Caco-2 (cell line): ENCODE measurements around the gene LMTK3. TPM values are rescaled to one million over a fixed set of nuclear protein-coding genes. Genes with fewer than 3 reads are reported as not detected.

Experiments
- BruUV-seq: library from RNA; stranded (reverse); fragments of 400-500 nt; replicated peaks from 2 replicates; lab custom pipeline; 2021; lab: Mats Ljungman, UMichigan
- CTCF ChIA-PET: fragments of 300-600 bp; sonication (Branson Sonifier 250); formaldehyde crosslinking; loops from one replicate; lab custom pipeline; 2022; ENCODE audit warnings: antibody characterized with exemption; lab: Charles Lee
- POLR2A ChIA-PET: fragments of 300-600 bp; sonication (Branson Sonifier 250); formaldehyde crosslinking; loops from one replicate; lab custom pipeline; 2022; ENCODE audit warnings: antibody characterized with exemption; lab: Charles Lee
- DNase-seq, 2 experiments: peaks; one replicate each; pipeline versions ENCODE4 v3.0.0 to v3.0.0-alpha.2; 2020 to 2022
- H3K27me3 ChIP-seq: replicated peaks from 2 replicates; pipeline ENCODE4 v1.6.0; 2011; ENCODE audit warnings: low read length; ENCODE audit not compliant: control insufficient read depth, insufficient read depth
- H3K36me3 ChIP-seq: 2 replicates; pipeline ENCODE4 v1.5.1; 2011; ENCODE audit warnings: low read length; ENCODE audit not compliant: control insufficient read depth, insufficient read depth
- H3K4me1 ChIP-seq: fragments of 250-450 bp; sonication (Bioruptor Pico); 2 replicates; pipeline ENCODE4 v1.5.1; 2020; ENCODE audit warnings: mild to moderate bottlenecking
- H3K4me3 ChIP-seq: 2 replicates; pipeline ENCODE4 v1.5.1; 2011; ENCODE audit warnings: low read depth, mild to moderate bottlenecking, control low read depth, low read length
- H3K9me3 ChIP-seq: fragments of 250-450 bp; sonication (Bioruptor Pico); 2 replicates; pipeline ENCODE4 v1.5.1; 2020; ENCODE audit warnings: mild to moderate bottlenecking, moderate library complexity
- H3K27ac Mint-ChIP-seq: one replicate; pipeline ENCODE4 v1.8.0; 2022; ENCODE audit warnings: mixed read lengths; ENCODE audit not compliant: unreplicated experiment
- H3K27me3 Mint-ChIP-seq: one replicate; pipeline ENCODE4 v1.8.0; 2022; ENCODE audit warnings: mixed read lengths; ENCODE audit not compliant: insufficient read depth, unreplicated experiment
- H3K36me3 Mint-ChIP-seq: one replicate; pipeline ENCODE4 v1.8.0; 2022; ENCODE audit warnings: mild to moderate bottlenecking, mixed read lengths; ENCODE audit not compliant: insufficient read depth, unreplicated experiment
- H3K4me1 Mint-ChIP-seq: one replicate; pipeline ENCODE4 v1.8.0; 2022; ENCODE audit warnings: low read depth, mixed read lengths; ENCODE audit not compliant: unreplicated experiment
- H3K4me3 Mint-ChIP-seq: one replicate; pipeline ENCODE4 v1.8.0; 2022; ENCODE audit warnings: mild to moderate bottlenecking, moderate library complexity, mixed read lengths; ENCODE audit not compliant: unreplicated experiment
- H3K9me3 Mint-ChIP-seq: one replicate; pipeline ENCODE4 v1.8.0; 2022; ENCODE audit warnings: mixed read lengths; ENCODE audit not compliant: unreplicated experiment
- CTCF ChIP-seq, 2 experiments: fragments of 200-600 bp in 1 of 2; IDR thresholded peaks; 1 replicate in 1 of 2; 2 replicates in 1 of 2; pipeline versions ENCODE4 v1.5.1 to v1.8.0; 2011 to 2022; ENCODE audit warnings: antibody characterized with exemption in 1 of 2, control low read depth in 1 of 2, inconsistent platforms in 1 of 2, low read depth in 1 of 2, low read length in 1 of 2, mild to moderate bottlenecking in 1 of 2, moderate library complexity in 1 of 2; ENCODE audit not compliant: insufficient read depth in 1 of 2, severe bottlenecking in 1 of 2, unreplicated experiment in 1 of 2
- intact Hi-C: fragments of 100-400 bp; cut with micrococcal nuclease; formaldehyde crosslinking; loops from one replicate; pipeline ENCODE4 v1.10.0; 2022; ENCODE audit not compliant: unreplicated experiment
- total RNA-seq: library from RNA; stranded (reverse); gene quantifications from 2 replicates; pipeline ENCODE4 v1.2.3, GENCODE V29; 2022

LMTK3 gene
- total RNA-seq, 1 experiment from 2014 or later: 22.6 TPM

GRCh38 chr19:48469289-48469881, 42.2 kb downstream of the LMTK3 start, which contains the start of gene CYTH2:
CYTH2 (plus strand) TSS chr19:48469369; CDS start chr19:48469508, 139 bp downstream.
- Histone ChIP-seq H3K4me1 (peaks cover 11% of the 10 kb centered on the region; the same call in 1 of the 2 replicates), H3K36me3 (peaks cover 9% of the 10 kb centered on the region), H3K27me3 (no peaks in the 10 kb centered on the region), H3K4me3 (peak within 1 kb of the TSS; percentile 65), H3K9me3 (no peaks in the 10 kb centered on the region)
- ChIA-PET CTCF (interaction anchor here (0.8 to 1.1 kb wide), 3 partner anchors 18 to 115 kb away, joined by 3 to 5 read pairs (median 4); no protein-coding TSS in a partner anchor), POLR2A (interaction anchor here (0.8 to 2.0 kb wide), 4 partner anchors 18 to 71 kb away, joined by 3 to 6 read pairs (median 5); partner anchors contain the start of gene GRWD1)
- H3K36me3 Mint-ChIP-seq: peaks cover 74% of the 10 kb centered on the region
- peak; percentile 85 to 91 for DNase-seq
- H3K27me3 Mint-ChIP-seq: no peaks in the 10 kb centered on the region
- no peaks in the 10 kb centered on the region for H3K9me3 Mint-ChIP-seq
- H3K27ac Mint-ChIP-seq: peak within 1 kb of the TSS; percentile 98
- peaks cover 10% of the 10 kb centered on the region for H3K4me1 Mint-ChIP-seq
- H3K4me3 Mint-ChIP-seq: peak within 1 kb of the TSS; percentile 93
- intact Hi-C loops: loop anchor here (1.0 to 5.0 kb wide), 2 partner anchors 24 to 77 kb away; partner anchors contain the start of genes GRIN2D and KDELR1
- BruUV-seq: no TSS peak
- TF ChIP-seq CTCF (IDR thresholded peaks at IDR 0.05; ENCODE audit: insufficient read depth in 1 of 2, low read depth in 1 of 2, low read length in 1 of 2, severe bottlenecking in 1 of 2, unreplicated experiment in 1 of 2): no peak

- Mint-ChIP-seq H3K4me3 (peak overlapping the region; percentile 93), H3K36me3 (peaks cover 76% of the 10 kb centered on the region), H3K4me1 (peaks cover 7% of the 10 kb centered on the region), H3K9me3 (no peaks in the 10 kb centered on the region), H3K27ac (peak overlapping the region; percentile 98), H3K27me3 (no peaks in the 10 kb centered on the region)
- Histone ChIP-seq H3K27me3 (no peaks in the 10 kb centered on the region), H3K4me3 (peak overlapping the region; percentile 65), H3K4me1 (peaks cover 11% of the 10 kb centered on the region; the same call in 1 of the 2 replicates), H3K9me3 (no peaks in the 10 kb centered on the region), H3K36me3 (peaks cover 9% of the 10 kb centered on the region)
- TF ChIP-seq CTCF (IDR thresholded peaks at IDR 0.05; ENCODE audit: insufficient read depth in 1 of 2, low read depth in 1 of 2, low read length in 1 of 2, severe bottlenecking in 1 of 2, unreplicated experiment in 1 of 2): no peak
- intact Hi-C loops: loop anchor here (1.0 to 5.0 kb wide), 3 partner anchors 23 to 77 kb away; partner anchors contain the start of genes GRIN2D and KDELR1
- DNase-seq: peak; percentile 99 to 100
- ChIA-PET CTCF (interaction anchor here (1.0 kb wide), 1 partner anchor 115 kb away, joined by 5 read pairs; no protein-coding TSS in a partner anchor), POLR2A (no interaction called here)
- no TSS peak for BruUV-seq
These were observed 42.8 kb downstream of the LMTK3 start for GRCh38 chr19:48468772-48469288.

GRCh38 chr19:48466561-48467325, 44.9 kb downstream of the LMTK3 start:
- peaks cover 4% of the 10 kb centered on the region; the same call in 1 of the 2 replicates for H3K4me1 ChIP-seq
- H3K36me3 ChIP-seq: peaks cover 7% of the 10 kb centered on the region
- no peaks in the 10 kb centered on the region for H3K27me3 Mint-ChIP-seq
- H3K9me3 ChIP-seq: no peaks in the 10 kb centered on the region
- peaks cover 65% of the 10 kb centered on the region for H3K36me3 Mint-ChIP-seq
- DNase-seq: no peak
- ChIA-PET CTCF (no interaction called here), POLR2A (interaction anchor here (0.6 kb wide), 1 partner anchor 134 kb away, joined by 3 read pairs; no protein-coding TSS in a partner anchor)
- no peaks in the 10 kb centered on the region for H3K9me3 Mint-ChIP-seq
- no TSS peak for BruUV-seq
- no peaks in the 10 kb centered on the region for H3K27me3 ChIP-seq
- H3K27ac Mint-ChIP-seq: no peak overlapping the region
- no peak overlapping the region for H3K4me3 ChIP-seq
- TF ChIP-seq CTCF (IDR thresholded peaks at IDR 0.05; ENCODE audit: insufficient read depth in 1 of 2, low read depth in 1 of 2, low read length in 1 of 2, severe bottlenecking in 1 of 2, unreplicated experiment in 1 of 2): no peak
- intact Hi-C loops: loop anchor here (5.0 kb wide), 1 partner anchor 74 kb away; the partner anchor contains the start of genes GRIN2D and KDELR1
- H3K4me3 Mint-ChIP-seq: no peak overlapping the region
- H3K4me1 Mint-ChIP-seq: peaks cover 7% of the 10 kb centered on the region
